Thoracic aorta (tissue), 2 donors: ENCODE measurements around the gene E2F4. TPM values are rescaled to one million over a fixed set of nuclear protein-coding genes. Genes with fewer than 3 reads are reported as not detected.

ENCODE experiments used
- ATAC-seq: fragments of 150-250 bp; one replicate; pipeline ENCODE4 v1.8.0; 2017; ENCODE audit warnings: low read depth; ENCODE audit not compliant: insufficient number of reproducible peaks, low FRiP score
- DNase-seq: peaks from one replicate; pipeline ENCODE4 v3.0.0-alpha.2; 2020; ENCODE audit warnings: low spot score
- H3K27ac ChIP-seq, 2 donors: fragments of 200-600 bp; sonication (generic); 1 replicate in 1 of 2; 2 replicates in 1 of 2; pipeline ENCODE4 v1.5.1; 2016; ENCODE audit warnings: mild to moderate bottlenecking in 2 of 2, moderate library complexity in 2 of 2
- H3K27me3 ChIP-seq: fragments of 200-600 bp; sonication (generic); replicated peaks from 2 replicates; pipeline ENCODE4 v1.6.0; 2016; ENCODE audit warnings: mild to moderate bottlenecking; ENCODE audit not compliant: insufficient read depth
- H3K36me3 ChIP-seq: fragments of 200-600 bp; sonication (generic); one replicate; pipeline ENCODE4 v1.5.1; 2016
- H3K4me1 ChIP-seq, 2 donors: fragments of 200-600 bp; sonication (generic); 1 replicate in 1 of 2; 2 replicates in 1 of 2; pipeline versions ENCODE4 v1.5.1 to v1.6.0; 2016; ENCODE audit warnings: low read depth in 2 of 2, mild to moderate bottlenecking in 1 of 2; ENCODE audit not compliant: control insufficient read depth in 1 of 2
- H3K4me3 ChIP-seq: fragments of 200-600 bp; sonication (generic); 2 replicates; pipeline ENCODE4 v1.5.1; 2016; ENCODE audit warnings: mild to moderate bottlenecking
- H3K9me3 ChIP-seq: fragments of 200-600 bp; sonication (generic); 2 replicates; pipeline ENCODE4 v1.5.1; 2016
- CTCF ChIP-seq: fragments of 200-600 bp; sonication (generic); IDR thresholded peaks from one replicate; pipeline ENCODE4 v1.5.1; 2019; ENCODE audit warnings: antibody characterized with exemption
- total RNA-seq, 2 donors: library from RNA; depleted of rRNA; stranded (reverse); fragments of >200 nt; gene quantifications; one replicate each; pipeline versions ENCODE4 v1.1.0 to v1.2.3, GENCODE V29; 2016

E2F4 gene
- total RNA-seq, 2 donors from 2014 or later: 96.4 to 120 TPM

GRCh38 chr16:67174706-67175231 is 17.2 kb upstream of the E2F4 start:
- peak overlapping the region; percentile 76 to 91 for H3K27ac ChIP-seq
- no peaks in the 10 kb centered on the region for H3K27me3 ChIP-seq
- H3K36me3 ChIP-seq: peaks cover 3% of the 10 kb centered on the region
- H3K9me3 ChIP-seq: no peaks in the 10 kb centered on the region
- ATAC-seq (no peak), DNase-seq (no peak)
- TF ChIP-seq CTCF: no peak
- H3K4me3 ChIP-seq: peak overlapping the region; percentile 76
- H3K4me1 ChIP-seq: peaks cover 26 to 54% of the 10 kb centered on the region in 2 donors

GRCh38 chr16:67176662-67177061 is 15.3 kb upstream of the E2F4 start:
- no peak for DNase-seq
- no peak for ATAC-seq
- TF ChIP-seq CTCF: no peak
- Histone ChIP-seq H3K27ac (no peak overlapping the region), H3K36me3 (peaks cover 3% of the 10 kb centered on the region), H3K9me3 (no peaks in the 10 kb centered on the region), H3K4me3 (no peak overlapping the region), H3K27me3 (no peaks in the 10 kb centered on the region), H3K4me1 (peaks cover 22 to 48% of the 10 kb centered on the region in 2 donors)

- Histone ChIP-seq H3K4me3 (peak overlapping the region; percentile 71), H3K27me3 (no peaks in the 10 kb centered on the region), H3K36me3 (peaks cover 3% of the 10 kb centered on the region), H3K27ac (no peak overlapping the region), H3K4me1 (peaks cover 25 to 43% of the 10 kb centered on the region in 2 donors), H3K9me3 (no peaks in the 10 kb centered on the region)
- peak; percentile 38 for TF ChIP-seq CTCF
- DNase-seq: no peak
- ATAC-seq: no peak
These were observed 13.9 kb upstream of the E2F4 start for GRCh38 chr16:67177743-67178699.

- Histone ChIP-seq H3K9me3 (no peaks in the 10 kb centered on the region), H3K27ac (no peak overlapping the region), H3K36me3 (peaks cover 3% of the 10 kb centered on the region), H3K4me3 (no peak overlapping the region), H3K27me3 (no peaks in the 10 kb centered on the region), H3K4me1 (peaks cover 18 to 40% of the 10 kb centered on the region in 2 donors)
- ATAC-seq (no peak), DNase-seq (no peak)
- no peak for TF ChIP-seq CTCF
These were observed 12.4 kb upstream of the E2F4 start for GRCh38 chr16:67179421-67180080.

GRCh38 chr16:67180166-67180565 is 11.8 kb upstream of the E2F4 start:
- ATAC-seq: no peak
- DNase-seq: no peak
- H3K36me3 ChIP-seq: peaks cover 3% of the 10 kb centered on the region
- no peak overlapping the region for H3K27ac ChIP-seq
- H3K4me3 ChIP-seq: no peak overlapping the region
- peaks cover 18 to 40% of the 10 kb centered on the region in 2 donors for H3K4me1 ChIP-seq
- H3K9me3 ChIP-seq: no peaks in the 10 kb centered on the region
- no peaks in the 10 kb centered on the region for H3K27me3 ChIP-seq
- no peak for TF ChIP-seq CTCF
